Lower lobe of right lung (tissue), 2 donors: Measurements from ENCODE around the gene SCAPER. TPM values are rescaled to one million over a fixed set of nuclear protein-coding genes. Genes with fewer than 3 reads are reported as not detected.

ENCODE experiments used
- ATAC-seq, 2 donors: fragments of 200-7000 bp; cut with Tn5 transposase; one replicate each; pipeline ENCODE4 v1.9.1; 2020 to 2022; ENCODE audit warnings: mild to moderate bottlenecking in 2 of 2, moderate library complexity in 2 of 2
- DNase-seq: peaks from one replicate; pipeline ENCODE4 v3.0.0-alpha.2; 2020
- H3K27ac ChIP-seq: fragments of 200-600 bp; one replicate; pipeline ENCODE4 v1.8.0; 2022
- H3K27me3 ChIP-seq: fragments of 200-600 bp; one replicate; pipeline ENCODE4 v1.8.0; 2022; ENCODE audit warnings: low read depth
- H3K36me3 ChIP-seq: fragments of 200-600 bp; one replicate; pipeline ENCODE4 v1.8.0; 2022; ENCODE audit warnings: mild to moderate bottlenecking
- H3K4me1 ChIP-seq: fragments of 200-600 bp; one replicate; pipeline ENCODE4 v1.8.0; 2022
- H3K4me3 ChIP-seq: fragments of 200-600 bp; one replicate; pipeline ENCODE4 v1.8.0; 2022; ENCODE audit warnings: mild to moderate bottlenecking
- H3K9me3 ChIP-seq: fragments of 200-600 bp; one replicate; pipeline ENCODE4 v1.8.0; 2022
- intact Hi-C: fragments of 100-400 bp; cut with DNase I; formaldehyde crosslinking; loops from one replicate; pipeline ENCODE4 v1.11.0; 2022
- total RNA-seq: library from RNA; stranded (reverse); fragmentation: NEBNext Ultra II Directional; extraction: Animal tissue kit (Norgen Biotek cat#: 25700); gene quantifications from one replicate; pipeline ENCODE4 v1.2.1, GENCODE V29; 2021
- TF ChIP-seq, protein P1 (sequence below): fragments of 200-600 bp; IDR thresholded peaks from one replicate; pipeline ENCODE4 v1.8.0; 2022; ENCODE audit warnings: antibody characterized with exemption, mild to moderate bottlenecking
- donor health status: DM: no; HTN: yes; CAD: no; lungs with severe emphysema.

SCAPER gene
- total RNA-seq, 1 donor from 2014 or later = 34.2 TPM

DNA sequence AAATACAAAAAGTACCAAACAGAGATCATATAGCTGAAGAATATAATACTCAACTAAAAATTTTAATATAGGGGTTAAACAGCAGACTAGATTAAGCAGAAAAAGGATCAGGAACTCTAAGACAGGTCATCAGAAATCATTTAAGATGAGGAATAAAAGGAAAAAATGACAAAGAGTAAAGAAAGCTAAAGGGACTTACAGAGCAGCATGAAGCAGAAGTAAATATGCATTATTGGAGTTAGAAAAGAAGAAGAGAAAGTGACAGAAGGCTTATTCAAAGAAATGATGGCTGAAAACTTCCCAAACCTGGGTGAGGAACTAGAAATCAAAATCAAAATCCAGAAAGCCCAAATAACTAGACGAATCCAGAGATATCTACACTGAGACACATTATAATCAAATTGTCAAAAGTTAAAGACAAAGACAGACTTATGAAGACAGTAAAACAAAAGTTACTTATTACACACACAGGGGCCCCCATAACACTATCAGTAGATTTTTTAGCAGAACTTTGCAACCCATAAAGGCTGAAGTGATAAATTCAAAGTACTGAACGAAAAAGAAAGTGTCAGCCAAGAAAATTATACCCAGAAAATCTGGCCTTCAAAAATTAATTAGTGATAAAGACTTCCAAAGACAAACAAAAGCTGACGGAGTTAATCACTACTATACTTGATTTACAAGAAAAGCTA, 95.6 kb downstream of the SCAPER start:
- ATAC-seq (no peak), DNase-seq (no peak)
- Histone ChIP-seq H3K4me1 (no peaks in the 10 kb centered on the region), H3K4me3 (no peak overlapping the region), H3K9me3 (no peaks in the 10 kb centered on the region), H3K27me3 (no peaks in the 10 kb centered on the region), H3K27ac (no peak overlapping the region), H3K36me3 (no peaks in the 10 kb centered on the region)
- TF ChIP-seq, protein P1, sequence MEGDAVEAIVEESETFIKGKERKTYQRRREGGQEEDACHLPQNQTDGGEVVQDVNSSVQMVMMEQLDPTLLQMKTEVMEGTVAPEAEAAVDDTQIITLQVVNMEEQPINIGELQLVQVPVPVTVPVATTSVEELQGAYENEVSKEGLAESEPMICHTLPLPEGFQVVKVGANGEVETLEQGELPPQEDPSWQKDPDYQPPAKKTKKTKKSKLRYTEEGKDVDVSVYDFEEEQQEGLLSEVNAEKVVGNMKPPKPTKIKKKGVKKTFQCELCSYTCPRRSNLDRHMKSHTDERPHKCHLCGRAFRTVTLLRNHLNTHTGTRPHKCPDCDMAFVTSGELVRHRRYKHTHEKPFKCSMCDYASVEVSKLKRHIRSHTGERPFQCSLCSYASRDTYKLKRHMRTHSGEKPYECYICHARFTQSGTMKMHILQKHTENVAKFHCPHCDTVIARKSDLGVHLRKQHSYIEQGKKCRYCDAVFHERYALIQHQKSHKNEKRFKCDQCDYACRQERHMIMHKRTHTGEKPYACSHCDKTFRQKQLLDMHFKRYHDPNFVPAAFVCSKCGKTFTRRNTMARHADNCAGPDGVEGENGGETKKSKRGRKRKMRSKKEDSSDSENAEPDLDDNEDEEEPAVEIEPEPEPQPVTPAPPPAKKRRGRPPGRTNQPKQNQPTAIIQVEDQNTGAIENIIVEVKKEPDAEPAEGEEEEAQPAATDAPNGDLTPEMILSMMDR = no peak
- intact Hi-C loops = no loop called here

DNA sequence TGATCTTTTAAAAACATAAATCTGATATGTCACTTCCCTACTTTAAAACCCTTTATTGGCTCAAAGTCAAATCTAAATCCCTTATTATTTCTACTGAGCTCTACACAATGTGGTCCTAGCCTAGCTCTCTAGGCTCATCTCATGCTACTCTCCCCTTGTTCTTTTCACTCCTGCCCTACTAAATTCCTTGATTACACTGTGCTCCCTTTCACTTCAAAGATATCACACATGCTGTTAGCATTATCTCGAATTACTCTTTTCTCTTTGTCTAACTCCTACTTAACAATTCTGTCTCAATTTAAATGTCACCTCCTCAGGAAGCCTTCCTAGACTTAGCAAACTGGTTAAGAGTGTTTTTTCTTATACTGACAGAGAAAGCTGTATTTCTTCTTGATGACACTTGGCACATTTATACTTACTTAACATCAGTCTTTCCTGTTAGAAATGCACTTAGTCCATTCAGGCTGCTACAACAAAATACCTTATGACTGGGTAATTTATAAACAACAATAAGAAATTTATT, 102.0 kb downstream of the SCAPER start:
- no peak overlapping the region for H3K4me3 ChIP-seq
- DNase-seq = no peak
- ATAC-seq = no peak
- peaks cover 30% of the 10 kb centered on the region for H3K36me3 ChIP-seq
- intact Hi-C loops = no loop called here
- H3K27ac ChIP-seq = no peak overlapping the region
- H3K4me1 ChIP-seq = no peaks in the 10 kb centered on the region
- no peaks in the 10 kb centered on the region for H3K9me3 ChIP-seq
- TF ChIP-seq, protein P1 = no peak
- H3K27me3 ChIP-seq = no peaks in the 10 kb centered on the region

DNA sequence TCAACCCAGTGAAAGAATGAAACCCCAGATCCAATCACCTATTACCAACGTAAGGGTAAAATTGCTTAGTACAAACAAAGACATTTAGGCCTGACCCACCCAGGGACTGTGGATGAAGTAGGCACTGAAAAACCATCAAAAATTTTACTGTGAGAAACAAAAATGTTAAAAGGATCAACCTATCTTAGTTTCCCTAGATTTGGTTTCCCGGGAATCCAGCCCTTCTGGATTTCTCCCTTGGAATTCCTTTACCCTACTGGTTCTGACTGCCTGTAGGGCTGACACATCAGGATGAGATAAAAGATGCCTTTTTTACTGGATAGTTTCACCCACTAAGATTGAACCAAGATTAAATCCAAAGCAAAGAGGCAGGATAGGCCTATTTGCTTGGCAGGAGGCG, 102.7 kb downstream of the SCAPER start:
- H3K27ac ChIP-seq = no peak overlapping the region
- ATAC-seq = no peak
- H3K4me3 ChIP-seq = no peak overlapping the region
- no peaks in the 10 kb centered on the region for H3K4me1 ChIP-seq
- no peaks in the 10 kb centered on the region for H3K27me3 ChIP-seq
- intact Hi-C loops = no loop called here
- H3K9me3 ChIP-seq = no peaks in the 10 kb centered on the region
- TF ChIP-seq, protein P1 = no peak
- DNase-seq = no peak
- H3K36me3 ChIP-seq = peaks cover 30% of the 10 kb centered on the region

DNA sequence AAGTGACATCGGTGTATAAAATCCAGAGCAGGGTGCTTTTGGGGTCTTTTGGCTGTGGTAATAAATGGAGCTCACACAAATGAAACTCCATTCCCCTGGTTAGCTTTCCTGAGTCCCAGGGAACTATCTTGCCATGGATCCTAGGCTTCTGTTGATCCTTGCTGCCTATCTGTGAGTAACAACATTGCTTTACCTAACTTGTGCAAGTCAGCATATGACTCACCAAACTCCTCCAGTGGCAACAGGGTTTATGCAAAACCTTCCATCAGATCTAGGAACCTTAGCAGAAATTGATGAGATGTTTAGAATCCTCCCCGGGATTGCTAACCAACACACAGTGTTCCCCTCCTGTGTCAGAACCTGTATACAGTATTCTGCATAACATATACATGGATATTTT, 105.4 kb downstream of the SCAPER start:
- H3K27me3 ChIP-seq = no peaks in the 10 kb centered on the region
- H3K4me1 ChIP-seq = no peaks in the 10 kb centered on the region
- H3K9me3 ChIP-seq = no peaks in the 10 kb centered on the region
- H3K4me3 ChIP-seq = no peak overlapping the region
- ATAC-seq = no peak
- intact Hi-C loops = no loop called here
- peaks cover 35% of the 10 kb centered on the region for H3K36me3 ChIP-seq
- TF ChIP-seq, protein P1 = no peak
- no peak for DNase-seq
- no peak overlapping the region for H3K27ac ChIP-seq

DNA sequence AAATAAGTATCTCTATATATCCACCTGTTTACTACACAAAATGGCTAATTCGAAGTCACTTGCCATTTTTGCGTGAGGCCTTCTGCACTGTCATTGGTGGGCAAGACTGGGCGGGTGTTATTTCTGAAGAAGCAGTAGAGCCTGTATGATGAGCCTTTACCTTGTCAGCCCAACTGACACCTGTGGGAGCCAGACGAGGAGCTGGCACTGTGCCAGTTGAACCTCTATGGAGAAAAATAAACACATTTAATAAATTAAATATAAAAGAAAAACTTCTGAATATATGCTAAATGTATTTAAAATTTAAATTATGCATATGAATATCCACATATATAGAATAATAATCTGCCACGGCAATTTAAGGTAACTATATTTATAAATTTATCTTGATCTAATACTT, 109.9 kb downstream of the SCAPER start:
- DNase-seq = no peak
- H3K27me3 ChIP-seq = no peaks in the 10 kb centered on the region
- TF ChIP-seq, protein P1 = no peak
- H3K36me3 ChIP-seq = peaks cover 44% of the 10 kb centered on the region
- no peaks in the 10 kb centered on the region for H3K9me3 ChIP-seq
- ATAC-seq = no peak
- H3K27ac ChIP-seq = no peak overlapping the region
- H3K4me1 ChIP-seq = no peaks in the 10 kb centered on the region
- intact Hi-C loops = no loop called here
- no peak overlapping the region for H3K4me3 ChIP-seq
